GM19395 (cell line): ENCODE data around the gene HSPG2.
"Not testable (repeated sequence)": the region's sequence is repeated elsewhere in the genome, so short reads cannot be mapped to it uniquely, and the experiment has no call there.

Experiments
- ATAC-seq: cut with Tn5 transposase; IDR thresholded peaks from one replicate; pipeline ENCODE4 v1.9.1; 2021; ENCODE audit warnings: mild to moderate bottlenecking, moderate library complexity; ENCODE audit not compliant: unreplicated experiment

The HSPG2 gene

GRCh38 chr1:21937034-21937371 lies at the start of gene HSPG2:
HSPG2 (minus strand) TSS chr1:21937310; CDS start chr1:21937217, 93 bp downstream.
- ATAC-seq: no peak

- ATAC-seq: not testable (repeated sequence)
Measured at GRCh38 chr1:21986386-21986785, 49.3 kb upstream of the HSPG2 start.

DNA sequence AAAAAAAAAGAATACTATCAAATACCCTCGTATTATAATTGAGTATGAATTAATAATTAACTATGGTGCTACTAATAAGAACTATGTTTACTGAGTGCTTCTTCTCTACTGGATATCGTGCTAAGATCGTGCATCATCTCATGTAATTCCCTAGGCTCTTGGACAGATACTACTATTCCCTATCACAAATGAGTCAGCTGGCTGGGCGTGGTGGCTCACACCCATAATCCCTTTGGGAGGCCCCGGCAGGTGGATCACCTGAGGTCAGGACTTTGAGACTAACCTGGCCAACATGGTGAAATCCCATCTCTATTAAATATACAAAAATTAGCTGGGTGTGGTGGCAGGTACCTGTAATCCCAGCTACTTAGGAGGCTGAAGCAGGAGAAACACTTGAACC lies 48.8 kb upstream of the HSPG2 start:
- ATAC-seq: not testable (repeated sequence)

DNA sequence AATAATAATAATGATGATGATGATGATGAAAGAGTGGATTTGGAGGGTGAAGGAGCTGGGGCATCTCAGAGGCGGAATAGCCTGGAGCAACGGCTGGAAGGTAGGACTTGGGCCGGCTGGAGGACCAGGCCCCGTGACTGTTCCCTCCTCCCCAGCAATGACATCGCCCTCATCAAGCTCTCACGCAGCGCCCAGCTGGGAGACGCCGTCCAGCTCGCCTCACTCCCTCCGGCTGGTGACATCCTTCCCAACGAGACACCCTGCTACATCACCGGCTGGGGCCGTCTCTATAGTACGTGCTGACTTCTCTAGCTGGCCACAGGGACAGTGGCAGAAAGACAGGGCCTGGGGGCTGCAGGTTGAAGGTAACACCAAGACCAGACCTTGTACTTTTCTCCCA lies 46.4 kb upstream of the HSPG2 start:
- not testable (repeated sequence) for ATAC-seq

DNA sequence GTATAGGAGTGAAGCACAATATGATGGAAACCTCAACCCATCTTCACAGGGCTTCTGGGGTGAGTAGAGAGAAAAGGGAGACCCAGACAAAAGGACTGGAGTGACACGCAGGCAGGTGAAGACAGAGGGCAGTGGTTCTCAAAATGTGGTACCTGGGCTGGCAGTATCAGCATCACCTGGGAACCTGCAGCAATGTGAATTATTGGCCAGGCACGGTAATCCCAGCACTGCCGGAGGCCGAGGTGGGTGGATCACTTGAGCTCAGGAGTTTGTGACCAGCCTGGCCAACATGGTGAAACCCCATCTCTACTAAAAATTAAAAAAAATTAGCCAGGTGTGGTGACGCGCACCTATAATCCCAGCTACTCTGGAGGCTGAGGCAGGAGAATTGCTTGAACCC lies 45.0 kb upstream of the HSPG2 start:
- ATAC-seq: not testable (repeated sequence)

- ATAC-seq: not testable (repeated sequence)
Measured at GRCh38 chr1:21981253-21981652, 44.1 kb upstream of the HSPG2 start.

GRCh38 chr1:21980515-21981220 lies 43.6 kb upstream of the HSPG2 start:
- not testable (repeated sequence) for ATAC-seq

GRCh38 chr1:21978209-21978608 lies 41.1 kb upstream of the HSPG2 start:
- not testable (repeated sequence) for ATAC-seq

DNA sequence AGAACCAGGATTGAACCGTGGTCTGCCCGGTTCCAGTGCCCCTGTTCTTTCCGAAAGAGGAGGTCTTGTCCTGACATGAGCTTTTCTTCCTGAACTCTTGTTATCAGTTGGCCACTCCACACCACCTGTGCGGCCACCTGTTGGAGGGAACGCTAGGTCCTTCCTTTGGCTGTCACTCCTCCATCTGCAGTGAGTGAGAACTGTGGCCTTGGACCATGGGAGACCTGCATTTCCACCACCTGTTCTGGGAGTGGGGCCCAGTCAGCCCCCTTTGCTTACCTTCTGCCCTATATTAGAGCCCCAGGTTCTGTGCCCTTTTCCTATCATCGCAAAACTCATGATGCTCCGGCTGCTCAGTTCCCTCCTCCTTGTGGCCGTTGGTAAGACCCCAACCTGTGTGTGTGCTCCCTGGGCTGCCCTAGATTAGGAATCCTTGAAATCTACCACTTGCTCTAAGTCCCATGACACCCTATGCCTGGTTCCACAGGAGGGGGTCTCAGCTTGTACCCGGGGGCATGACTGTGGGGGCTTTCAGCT lies 39.7 kb upstream of the HSPG2 start, which contains the start of gene CELA3B:
TSS of gene CELA3B (plus strand) at position 320 of the 537 bp plus-strand sequence. CDS start at position 338, 18 bp downstream.
- ATAC-seq: not testable (repeated sequence)

DNA sequence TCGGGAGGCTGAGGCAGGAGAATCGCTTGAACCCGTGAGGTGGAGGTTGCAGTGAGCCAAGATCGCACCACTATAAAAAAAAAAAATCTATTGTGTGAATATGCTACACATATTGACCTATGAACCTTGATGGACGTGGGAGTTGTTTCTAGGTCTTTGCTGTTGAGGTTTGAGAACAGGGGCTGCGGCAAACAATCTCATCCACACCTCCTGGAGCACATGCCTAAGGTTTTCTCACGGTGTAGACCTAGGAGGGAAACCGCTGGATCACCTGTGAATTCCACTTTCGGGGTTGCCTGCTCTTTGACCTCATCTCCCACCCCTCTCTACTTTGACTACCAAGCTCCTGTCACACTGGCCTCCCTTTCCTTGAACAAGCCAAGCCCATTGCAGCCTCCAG lies 38.2 kb upstream of the HSPG2 start:
- ATAC-seq: not testable (repeated sequence)

- not testable (repeated sequence) for ATAC-seq
Measured at GRCh38 chr1:21974699-21975098, 37.6 kb upstream of the HSPG2 start.

- ATAC-seq: not testable (repeated sequence)
Measured at GRCh38 chr1:21973948-21974347, 36.8 kb upstream of the HSPG2 start.

DNA sequence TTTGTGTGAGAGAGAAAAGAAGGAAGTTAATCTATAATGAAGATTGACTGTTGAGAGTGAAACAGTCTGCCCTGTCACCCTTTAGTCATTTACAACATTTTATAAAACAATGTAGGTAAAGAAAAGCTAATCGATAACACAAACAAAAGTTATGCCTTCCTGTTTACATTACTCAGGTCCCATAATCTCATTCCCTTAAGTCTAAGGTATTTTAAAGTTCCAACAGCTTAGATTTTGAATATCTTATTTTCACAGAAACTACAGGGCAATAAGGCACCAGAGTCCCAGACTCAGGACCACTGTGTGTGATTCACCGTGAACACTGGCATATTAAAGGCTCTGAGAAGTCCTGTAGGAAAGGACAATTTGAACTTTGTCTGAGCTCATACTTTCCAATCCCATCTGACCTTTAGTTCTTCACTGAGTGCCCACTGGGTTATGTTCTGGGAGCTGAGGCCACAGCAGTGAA lies 35.9 kb upstream of the HSPG2 start:
- ATAC-seq: not testable (repeated sequence)

DNA sequence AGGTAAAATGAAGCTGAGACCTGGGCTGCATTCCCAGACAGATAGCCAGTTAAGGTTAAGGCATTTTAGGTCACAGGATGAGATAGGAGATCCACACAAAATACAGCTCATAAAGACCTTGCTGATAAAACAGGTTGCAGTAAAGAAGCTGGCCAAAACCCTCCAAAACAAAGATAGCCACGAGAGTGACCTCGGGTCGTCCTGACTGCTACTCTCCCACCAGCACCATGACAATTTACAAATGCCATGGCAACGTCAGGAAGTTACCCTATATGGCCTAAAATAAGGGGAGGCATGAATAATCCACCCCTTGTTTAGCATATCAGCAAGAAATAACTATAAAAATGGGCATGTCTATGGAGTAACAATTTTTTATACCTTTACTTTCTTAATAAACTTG lies 33.4 kb upstream of the HSPG2 start:
- not testable (repeated sequence) for ATAC-seq

DNA sequence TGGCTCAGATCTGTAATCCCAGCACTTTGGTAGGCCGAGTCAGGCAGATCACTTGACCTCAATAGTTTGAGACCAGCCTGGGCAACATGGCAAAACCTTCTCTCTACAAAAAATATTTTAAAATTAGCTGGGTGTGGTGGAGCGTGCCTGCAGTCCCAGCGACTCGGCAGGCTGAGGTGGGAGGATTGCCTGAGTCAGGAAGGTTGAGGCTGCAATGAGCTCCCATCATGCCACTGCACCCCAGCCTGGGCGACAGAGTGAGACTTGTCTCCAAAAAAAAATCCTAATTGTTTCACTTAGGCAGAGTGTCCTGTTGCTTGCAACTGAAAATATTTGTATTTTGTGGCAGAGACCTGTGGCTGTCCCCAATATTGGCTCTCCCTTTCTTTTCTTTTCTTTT lies 32.0 kb upstream of the HSPG2 start:
- ATAC-seq: not testable (repeated sequence)

GRCh38 chr1:21967216-21967615 lies 30.1 kb upstream of the HSPG2 start:
- ATAC-seq: not testable (repeated sequence)

- ATAC-seq: no peak
Measured at GRCh38 chr1:21966247-21967000, 29.3 kb upstream of the HSPG2 start.

GRCh38 chr1:21963477-21964217 lies 26.5 kb upstream of the HSPG2 start:
- no peak for ATAC-seq

GRCh38 chr1:21961799-21962198 lies 24.7 kb upstream of the HSPG2 start:
- no peak for ATAC-seq

DNA sequence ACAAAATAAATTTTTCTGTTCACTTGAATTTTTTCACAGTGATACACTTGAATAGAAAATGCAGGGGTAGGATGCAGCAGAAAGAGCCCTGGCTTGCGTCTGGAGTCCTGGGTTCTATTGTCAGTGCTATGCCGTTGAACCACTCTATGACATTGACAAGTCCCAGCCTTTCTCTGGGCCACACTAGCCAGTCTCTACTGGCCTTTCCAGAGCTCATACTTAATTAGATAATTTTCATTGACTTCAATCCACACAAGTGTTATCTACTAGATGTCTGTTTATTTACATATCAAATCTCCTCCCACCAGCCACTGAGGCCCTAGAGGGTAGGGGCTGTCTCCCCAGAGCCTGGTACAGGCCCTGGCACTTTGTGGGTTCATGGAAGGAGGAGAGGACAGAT lies 24.2 kb upstream of the HSPG2 start:
- no peak for ATAC-seq
